HG02943 (cell line): Measurements from ENCODE around the gene RFC3.
A peak's percentile ranks its signal among the peaks of the same experiment; 100 is the strongest.
"Not testable (repeated sequence)": the region's sequence is repeated elsewhere in the genome, so short reads cannot be mapped to it uniquely, and the experiment has no call there.

ENCODE experiments used
- ATAC-seq: cut with Tn5 transposase; IDR thresholded peaks from one replicate; pipeline ENCODE4 v1.9.1; 2021; ENCODE audit warnings: mild to moderate bottlenecking, low read depth, moderate library complexity; ENCODE audit not compliant: unreplicated experiment

Gene RFC3

GRCh38 chr13:33806470-33807248 lies 11.3 kb upstream of the RFC3 start:
- peak; percentile 59 for ATAC-seq

DNA sequence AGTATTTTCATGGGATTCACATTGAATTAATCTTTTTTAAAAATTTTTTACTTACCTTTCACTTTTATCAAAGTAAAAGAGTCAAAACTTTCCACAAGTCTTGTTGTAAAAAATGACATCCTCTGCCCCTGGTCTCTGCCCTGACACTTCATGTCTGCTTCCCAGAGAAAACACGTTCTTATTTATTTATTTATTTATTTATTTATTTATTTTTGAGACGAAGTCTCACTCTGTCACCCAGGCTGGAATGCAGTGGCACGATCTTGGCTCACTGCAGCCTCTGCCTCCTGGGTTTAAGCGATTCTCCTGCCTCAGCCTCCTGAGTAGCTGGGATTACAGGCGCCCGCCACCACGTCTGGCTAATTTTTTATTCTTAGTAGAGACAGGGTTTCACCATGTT lies 5.1 kb upstream of the RFC3 start:
- ATAC-seq = not testable (repeated sequence)

GRCh38 chr13:33815011-33815550 lies 2.9 kb upstream of the RFC3 start:
- ATAC-seq = no peak

GRCh38 chr13:33816912-33817311 lies 1.0 kb upstream of the RFC3 start:
- ATAC-seq = no peak

- no peak for ATAC-seq
Measured at GRCh38 chr13:33817513-33817900, 442 bp upstream of the RFC3 start.

- ATAC-seq = no peak
Measured at GRCh38 chr13:33825083-33825482, 7.1 kb downstream of the RFC3 start.

- no peak for ATAC-seq
Measured at GRCh38 chr13:33827139-33827538, 9.2 kb downstream of the RFC3 start.

- no peak for ATAC-seq
Measured at GRCh38 chr13:33828431-33829129, 10.6 kb downstream of the RFC3 start.

- ATAC-seq = no peak
Measured at GRCh38 chr13:33832872-33833271, 14.9 kb downstream of the RFC3 start.

DNA sequence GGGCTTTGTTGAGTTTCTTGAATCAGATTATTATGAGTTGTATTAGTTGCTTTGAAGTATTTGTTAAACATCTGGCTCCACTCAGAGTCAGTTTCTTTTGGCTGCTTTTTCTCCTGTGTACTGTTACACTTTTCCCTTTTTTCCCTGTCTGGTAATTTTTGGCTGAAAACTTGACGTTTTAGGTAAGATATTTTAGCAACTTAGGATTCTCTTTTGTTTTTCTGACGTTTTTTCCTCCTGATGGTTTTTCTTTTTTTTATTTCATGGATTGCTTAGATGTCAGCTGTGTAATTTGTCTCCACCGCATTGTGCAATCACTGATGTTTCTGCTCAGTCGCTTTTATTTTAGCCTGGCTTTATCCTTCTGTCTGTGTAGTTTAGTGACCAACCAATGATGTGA lies 20.7 kb downstream of the RFC3 start:
- ATAC-seq = no peak

DNA sequence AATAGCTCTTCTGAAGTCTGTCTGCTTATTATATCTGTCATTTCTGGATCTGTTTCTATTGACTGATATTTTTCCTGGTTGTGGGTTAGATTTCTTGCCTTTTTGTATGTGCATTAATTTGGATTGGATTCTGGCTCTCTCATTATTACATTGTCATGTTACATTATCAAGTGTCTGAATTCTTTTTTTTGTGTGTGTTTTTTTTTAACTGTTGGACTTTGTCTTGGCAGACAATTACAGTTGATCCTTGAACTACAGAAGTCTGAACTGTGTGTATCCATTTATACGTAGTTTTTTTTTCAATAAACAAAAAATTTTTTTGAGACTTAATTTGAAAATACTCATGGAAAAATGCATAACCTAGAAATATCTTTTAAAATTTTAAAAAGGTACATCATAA lies 22.5 kb downstream of the RFC3 start:
- no peak for ATAC-seq

GRCh38 chr13:33842207-33842606 lies 24.3 kb downstream of the RFC3 start:
- ATAC-seq = no peak

GRCh38 chr13:33842986-33843385 lies 25.0 kb downstream of the RFC3 start:
- ATAC-seq = no peak

GRCh38 chr13:33845572-33846302 lies 27.8 kb downstream of the RFC3 start:
- no peak for ATAC-seq

DNA sequence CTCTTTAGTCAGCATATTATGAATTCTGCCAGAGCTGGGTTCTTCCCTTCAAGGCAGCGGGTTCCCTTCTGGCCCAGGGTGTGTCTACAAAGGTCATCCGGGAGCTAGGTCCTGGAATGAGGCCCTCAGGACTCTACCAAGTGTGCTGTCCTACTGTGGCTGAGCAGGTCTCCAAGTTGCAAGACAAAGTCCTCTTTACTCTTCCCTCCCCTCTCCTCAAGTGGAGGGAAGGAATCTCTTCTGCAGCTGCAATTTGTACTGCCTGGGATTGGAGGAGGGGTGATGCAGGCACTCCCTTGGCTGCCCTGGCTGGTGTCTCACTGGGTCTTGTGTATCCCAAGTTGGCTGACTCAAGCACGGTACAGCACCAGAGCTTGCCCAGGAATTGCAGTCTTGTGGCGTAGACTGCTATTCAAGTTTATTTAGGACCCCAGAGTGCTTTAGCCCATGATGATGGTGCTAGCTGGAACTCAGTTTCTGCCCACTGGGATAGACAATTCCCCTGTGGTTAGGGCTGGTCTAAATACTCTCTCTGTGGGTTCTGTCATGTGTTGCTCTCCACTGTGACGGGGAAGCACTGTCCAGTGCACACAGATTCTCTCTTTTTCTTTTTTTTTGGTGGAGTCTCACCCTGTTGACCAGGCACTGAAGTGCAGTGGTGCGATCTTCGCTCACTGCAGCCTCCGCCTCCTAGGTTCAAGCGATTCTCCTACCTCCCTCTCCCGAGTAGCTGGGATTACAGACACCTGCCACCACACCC lies 28.5 kb downstream of the RFC3 start:
- no peak for ATAC-seq

DNA sequence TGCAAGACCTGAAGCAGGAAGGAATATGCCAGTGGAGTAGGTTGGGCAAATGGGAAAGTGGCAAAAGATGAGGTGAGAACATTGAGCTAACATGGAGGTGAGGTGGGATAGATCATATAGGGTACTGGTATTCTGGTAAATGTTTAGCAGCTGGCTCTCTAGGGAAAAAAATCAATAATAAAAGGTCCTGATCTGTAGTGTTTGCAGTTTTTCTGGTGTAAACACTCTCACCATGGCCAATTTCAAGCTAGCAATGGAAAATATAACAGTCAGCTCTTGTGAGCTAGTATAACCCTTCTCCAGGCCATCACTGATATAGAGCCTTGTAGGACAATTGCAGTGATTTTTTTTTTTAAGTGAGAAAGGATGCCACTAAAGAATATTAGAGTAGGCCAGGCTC lies 31.3 kb downstream of the RFC3 start:
- no peak for ATAC-seq

- ATAC-seq = no peak
Measured at GRCh38 chr13:33855371-33855895, 37.5 kb downstream of the RFC3 start.

- ATAC-seq = no peak
Measured at GRCh38 chr13:33859691-33860303, 41.8 kb downstream of the RFC3 start.

DNA sequence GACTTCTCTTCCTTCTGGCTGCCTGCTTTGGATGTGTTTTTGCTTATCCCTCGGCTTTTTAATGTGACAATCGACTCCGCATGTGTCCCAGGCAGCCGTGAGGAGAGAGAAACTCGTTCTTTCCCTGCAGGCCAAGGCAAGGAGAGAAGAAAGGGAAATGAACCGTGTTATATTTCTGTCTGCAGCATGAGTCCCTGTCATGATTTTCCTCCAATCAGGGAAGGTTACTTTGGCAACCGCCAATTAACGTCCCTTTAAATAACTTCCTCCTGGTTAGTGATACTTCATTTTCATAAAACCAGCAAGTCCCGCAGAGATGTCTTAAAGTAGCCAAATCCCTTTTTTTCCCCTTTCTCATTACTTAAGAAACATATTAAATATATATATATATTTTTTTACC lies 42.6 kb downstream of the RFC3 start:
- ATAC-seq = no peak

DNA sequence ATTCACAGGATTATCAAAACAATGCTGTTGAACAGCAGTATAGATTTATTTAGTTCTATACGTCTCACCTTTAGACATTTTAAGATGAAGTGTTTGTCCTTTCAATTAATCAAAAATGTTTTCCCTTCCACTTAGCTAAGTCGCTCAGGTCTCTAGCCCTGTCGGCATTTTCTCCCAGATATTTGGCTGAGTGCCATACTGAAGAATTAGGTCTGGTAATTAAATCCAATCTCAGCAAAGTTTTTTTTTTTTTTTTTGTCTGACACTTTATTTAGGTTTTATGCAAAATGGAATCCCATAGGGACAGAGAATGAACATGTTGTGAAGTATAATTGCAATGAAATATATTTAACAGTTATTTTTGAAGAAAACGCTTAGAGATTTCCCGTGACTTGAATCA lies 44.1 kb downstream of the RFC3 start:
- ATAC-seq = no peak
